Kidney glomerular epithelial cell (primary cell): Measurements from ENCODE around the gene CTIF.

ENCODE experiments used
- DNase-seq: peaks from one replicate; lab custom pipeline; 2025; lab: John Stamatoyannopoulos, UW

Gene CTIF

DNA sequence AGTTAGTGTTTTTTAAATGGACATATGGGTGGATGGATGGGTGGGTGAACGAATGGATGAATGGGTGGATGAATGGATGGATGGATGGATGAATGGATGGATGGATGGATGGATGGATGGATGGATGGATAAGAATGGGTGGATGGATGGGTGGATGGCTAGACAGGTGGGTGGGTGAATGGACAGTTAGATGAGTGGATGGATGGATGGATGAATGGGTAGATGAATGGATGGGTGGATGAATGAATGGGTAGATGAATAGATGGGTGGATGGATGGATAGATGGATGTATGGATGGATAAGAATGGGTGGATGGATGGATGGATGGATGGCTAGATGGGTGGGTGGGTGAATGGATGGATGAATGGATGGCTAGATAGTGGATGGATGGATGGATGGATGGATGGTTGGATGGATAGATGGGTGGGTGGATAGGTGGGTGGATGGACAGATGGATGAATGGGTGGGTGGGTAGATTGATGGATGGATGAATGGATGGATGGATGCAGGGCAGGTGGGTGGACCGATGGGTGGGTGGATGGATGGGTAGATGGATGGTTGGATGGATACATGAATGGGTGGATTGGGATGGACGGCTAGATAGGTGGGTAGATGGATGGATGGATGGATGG, 64.0 kb downstream of the CTIF start:
- no peak for DNase-seq

- DNase-seq: peak; percentile 81
Measured at GRCh38 chr18:48605408-48605845, 66.6 kb downstream of the CTIF start.

- peak; percentile 73 for DNase-seq
Measured at GRCh38 chr18:48607056-48607984, 68.5 kb downstream of the CTIF start.

GRCh38 chr18:48608581-48608980, 69.8 kb downstream of the CTIF start:
- DNase-seq: no peak

GRCh38 chr18:48609114-48609513, 70.3 kb downstream of the CTIF start:
- DNase-seq: no peak

- no peak for DNase-seq
Measured at GRCh38 chr18:48609820-48610815, 71.3 kb downstream of the CTIF start.

- no peak for DNase-seq
Measured at GRCh38 chr18:48611203-48611602, 72.4 kb downstream of the CTIF start.

DNA sequence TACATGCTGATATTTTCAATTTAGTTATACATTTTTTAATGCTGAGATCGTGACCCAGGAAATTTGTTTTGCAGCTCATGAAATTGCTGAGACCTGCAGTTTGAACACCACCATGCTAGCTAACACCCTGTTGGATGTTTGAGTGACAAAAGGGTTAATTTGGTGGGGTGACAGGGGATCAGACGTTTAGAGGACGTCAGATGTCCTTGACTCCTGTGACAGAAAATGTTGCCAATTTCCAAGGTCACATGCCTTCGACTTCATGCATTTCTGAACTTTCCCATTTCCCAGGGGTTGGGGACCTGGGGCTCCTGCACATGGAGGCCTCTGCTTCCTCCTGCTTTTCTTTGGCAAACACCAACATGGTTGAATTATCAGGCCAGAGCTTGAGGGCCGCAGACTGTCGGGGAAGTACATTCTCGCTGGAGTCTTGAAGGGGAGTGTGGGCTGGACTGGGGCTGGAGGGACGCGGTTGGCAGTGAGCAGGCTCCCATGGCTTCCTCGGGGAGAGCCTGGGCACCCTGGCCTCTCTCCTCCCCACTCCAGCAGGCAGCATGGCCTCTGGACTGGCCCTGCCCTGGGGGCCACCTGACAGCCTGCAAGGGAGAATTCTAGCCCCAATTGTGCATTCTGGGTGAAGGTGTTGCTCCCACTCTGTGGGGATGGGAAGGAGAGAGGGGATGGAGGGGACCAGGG, 73.1 kb downstream of the CTIF start:
- no peak for DNase-seq

GRCh38 chr18:48612511-48612910, 73.7 kb downstream of the CTIF start:
- DNase-seq: no peak

- no peak for DNase-seq
Measured at GRCh38 chr18:48612917-48613316, 74.1 kb downstream of the CTIF start.

- DNase-seq: no peak
Measured at GRCh38 chr18:48613589-48614404, 75.0 kb downstream of the CTIF start.

DNA sequence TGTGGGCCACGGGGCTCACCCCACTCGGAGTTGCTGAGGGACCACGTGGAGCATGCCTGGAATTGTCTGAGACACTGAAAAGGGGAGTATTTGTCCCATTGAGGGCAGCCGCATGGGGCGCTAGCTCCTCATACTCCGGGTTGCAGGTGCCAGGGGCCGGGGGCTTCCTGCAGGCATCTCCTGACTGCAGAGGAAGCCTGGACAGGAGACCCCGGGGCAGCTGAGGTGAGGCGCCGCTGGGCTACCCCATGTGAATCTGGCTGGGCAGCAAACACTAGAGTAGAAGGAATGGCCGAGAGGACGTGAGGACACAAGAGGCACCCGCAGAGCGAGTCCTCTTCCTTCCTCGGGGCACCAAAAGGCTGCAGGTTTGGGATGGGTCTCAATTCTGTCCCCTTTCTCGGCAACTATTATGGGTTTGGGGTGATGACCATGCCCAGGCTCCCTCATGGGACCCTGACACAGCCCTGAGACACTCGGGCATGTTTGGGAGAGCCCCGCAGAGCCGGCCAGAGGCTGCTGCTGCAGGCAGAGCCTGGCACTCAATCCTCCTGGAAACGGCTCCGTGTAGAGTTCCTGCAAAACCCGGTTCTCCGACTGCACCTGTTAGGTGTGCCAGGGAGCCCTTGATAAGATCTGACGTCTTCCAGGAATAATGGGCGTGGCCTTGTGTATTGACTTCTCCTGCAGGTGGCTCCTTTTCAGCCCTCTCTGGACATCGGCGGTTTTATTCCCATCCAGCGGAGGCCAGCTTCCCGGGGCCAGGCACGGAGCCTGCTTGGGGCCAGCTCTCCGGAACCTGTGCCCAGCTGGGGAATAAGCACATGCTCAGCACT, 77.0 kb downstream of the CTIF start:
- no peak for DNase-seq

DNA sequence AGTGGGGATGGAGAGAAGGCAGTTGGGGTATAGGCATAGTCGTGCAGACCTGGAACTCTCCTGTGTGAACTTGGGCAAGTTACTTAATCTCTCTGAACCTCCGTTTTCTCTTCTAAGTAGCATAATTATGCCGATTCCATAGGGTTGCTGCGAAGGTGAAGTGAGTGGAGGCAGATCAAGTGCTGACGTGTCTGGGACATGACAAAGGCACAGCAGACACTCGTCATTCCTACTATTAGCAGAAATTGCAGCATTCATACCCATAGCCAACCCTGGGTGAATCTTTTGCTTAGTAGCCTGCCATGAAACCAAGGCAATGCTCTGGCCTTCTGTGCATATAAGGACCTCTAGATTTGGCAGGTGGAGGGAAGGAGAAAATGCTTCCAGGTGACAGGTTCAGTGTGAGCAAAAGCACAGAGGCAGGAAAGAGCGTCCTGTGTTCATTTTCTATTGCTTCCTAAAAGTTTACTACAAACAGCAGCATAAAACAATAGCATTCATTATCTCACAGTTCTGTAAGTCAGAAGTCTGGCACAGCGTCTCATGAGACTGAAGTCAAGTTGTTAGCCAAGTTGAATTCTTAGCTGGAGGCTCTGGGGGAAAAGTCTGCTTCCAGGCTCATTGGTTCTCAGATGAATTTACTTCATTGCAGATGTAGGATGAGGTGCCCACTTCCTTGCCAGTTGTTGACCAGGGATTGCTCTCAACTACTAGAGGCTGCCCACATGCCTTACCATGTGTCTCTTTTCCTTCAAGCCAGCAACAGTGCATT, 77.8 kb downstream of the CTIF start:
- no peak for DNase-seq

GRCh38 chr18:48617844-48618497, 79.1 kb downstream of the CTIF start:
- no peak for DNase-seq

DNA sequence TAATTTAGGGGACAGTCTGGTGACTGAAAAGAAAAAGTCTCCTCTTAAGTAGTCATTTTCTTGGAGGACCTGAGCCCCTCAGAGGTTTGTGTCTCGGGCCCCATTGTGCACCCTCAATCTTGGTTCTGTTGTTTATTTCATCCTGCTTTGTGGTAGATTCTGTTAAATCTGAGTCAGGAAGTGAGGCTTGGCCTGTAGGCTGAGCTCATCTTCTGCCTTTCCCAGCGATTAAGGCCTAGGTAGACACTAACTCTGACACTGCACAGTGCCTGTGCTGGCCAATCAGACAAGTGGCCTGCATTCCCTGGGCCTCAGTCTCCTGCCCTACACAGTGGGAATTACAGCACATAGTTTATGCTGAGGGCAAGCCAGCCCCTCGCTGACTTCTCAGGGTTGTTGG, 80.2 kb downstream of the CTIF start:
- no peak for DNase-seq

DNA sequence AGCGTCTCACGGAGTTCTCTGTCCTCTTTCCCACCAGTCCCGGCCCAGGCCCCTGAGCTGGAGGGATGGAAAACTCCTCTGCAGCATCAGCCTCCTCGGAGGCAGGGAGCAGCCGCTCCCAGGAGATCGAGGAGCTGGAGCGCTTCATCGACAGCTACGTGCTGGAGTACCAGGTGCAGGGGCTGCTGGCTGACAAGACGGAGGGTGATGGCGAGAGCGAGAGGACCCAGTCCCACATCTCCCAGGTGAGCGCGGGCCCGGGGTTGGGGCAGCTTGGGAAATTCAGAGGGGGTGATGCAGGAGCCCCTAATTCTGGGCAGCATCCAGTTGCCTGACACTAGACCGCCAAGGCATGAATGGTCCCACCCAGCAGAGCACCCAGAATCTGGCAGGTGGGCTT, 80.7 kb downstream of the CTIF start:
- DNase-seq: no peak

- DNase-seq: no peak
Measured at GRCh38 chr18:48620071-48620470, 81.2 kb downstream of the CTIF start.

- peak; percentile 91 for DNase-seq
Measured at GRCh38 chr18:48621240-48621639, 82.4 kb downstream of the CTIF start.
